K562 (cell line): Measurements from ENCODE around the gene ENTR1. TPM values are rescaled to one million over a fixed set of nuclear protein-coding genes. Genes with fewer than 3 reads are reported as not detected.
A peak's percentile ranks its signal among the peaks of the same experiment; 100 is the strongest.

ENCODE experiments used
- ATAC-seq: fragments of 200-7000 bp; cut with Tn5 transposase; 3 replicates; pipeline ENCODE4 v1.9.1; 2020; ENCODE audit warnings: moderate library complexity
- BruUV-seq: library from RNA; stranded (reverse); fragments of 400-500 nt; replicated peaks from 2 replicates; lab custom pipeline; 2021; lab: Mats Ljungman, UMichigan
- CTCF ChIA-PET: fragments of 300-600 bp; formaldehyde crosslinking; extraction: SDS; loops from one replicate; lab custom pipeline; 2021; ENCODE audit warnings: low intra/inter-chr PET ratio; lab: Yijun Ruan, JAX
- POLR2A ChIA-PET: fragments of 300-600, 350-650 bp; sonication (Branson Sonifier 250); formaldehyde crosslinking; extraction: SDS; loops from one replicate; lab custom pipeline; 2021; ENCODE audit warnings: antibody characterized with exemption, inconsistent platforms; lab: Yijun Ruan, JAX
- DNase-seq, 4 experiments: peaks; one replicate each; pipeline versions ENCODE4 v3.0.0 to v3.0.0-alpha.2; 2011 to 2018; ENCODE audit warnings: low spot score in 3 of 4, mixed read lengths in 3 of 4; ENCODE audit errors: extremely low read depth in 1 of 4
- FAIRE-seq: peaks from 2 replicates; lab custom pipeline; 2011; peaks lifted over from hg19 to GRCh38; lab: Jason Lieb, UNC
- H2AFZ ChIP-seq: 2 replicates; pipeline ENCODE4 v1.6.0; 2011; ENCODE audit warnings: low read depth, low read length, control low read depth, inconsistent platforms
- H3K27ac ChIP-seq: fragments of 200-600 bp; 3 replicates; pipeline ENCODE4 v1.8.0; 2011; ENCODE audit warnings: low read depth, mild to moderate bottlenecking, control low read depth, inconsistent platforms, low read length, moderate library complexity, mixed read lengths; ENCODE audit errors: extremely low read depth
- H3K27me3 ChIP-seq, 2 experiments: fragments of 300-600 bp in 1 of 2; 2 replicates in 1 of 2; 3 replicates in 1 of 2; pipeline versions ENCODE4 v1.6.0 to v1.8.0; 2011; ENCODE audit warnings: inconsistent platforms in 2 of 2, low read length in 2 of 2, mild to moderate bottlenecking in 1 of 2, mixed read lengths in 1 of 2, moderate library complexity in 1 of 2; ENCODE audit not compliant: control insufficient read depth in 2 of 2, insufficient read depth in 2 of 2
- H3K36me3 ChIP-seq: fragments of 300-600 bp; 3 replicates; pipeline ENCODE4 v1.8.0; 2011; ENCODE audit warnings: mild to moderate bottlenecking, low read length, inconsistent platforms; ENCODE audit not compliant: control insufficient read depth, insufficient read depth
- H3K4me1 ChIP-seq, 2 experiments: fragments of 200-600 bp in 1 of 2; replicated peaks in 1 of 2; 2 replicates in 1 of 2; 3 replicates in 1 of 2; pipeline versions ENCODE4 v1.5.1 to v1.8.0; 2011; ENCODE audit warnings: inconsistent platforms in 2 of 2, low read length in 2 of 2, mild to moderate bottlenecking in 1 of 2, mixed read lengths in 1 of 2, moderate library complexity in 1 of 2; ENCODE audit not compliant: control insufficient read depth in 2 of 2, insufficient read depth in 2 of 2
- H3K4me2 ChIP-seq: 2 replicates; pipeline ENCODE4 v1.6.1; 2011; ENCODE audit warnings: low read length, control low read depth, inconsistent platforms, mixed read lengths; ENCODE audit not compliant: insufficient read depth
- H3K4me3 ChIP-seq: fragments of 200-600 bp; sonication (generic), shearing (Covaris generic); 2 replicates; pipeline ENCODE4 v1.5.1; 2016; ENCODE audit warnings: control low read depth, inconsistent platforms
- H3K79me2 ChIP-seq: fragments of 200-600 bp; 3 replicates; pipeline ENCODE4 v1.8.0; 2011; ENCODE audit warnings: low read length, inconsistent platforms; ENCODE audit not compliant: control insufficient read depth, insufficient read depth
- H3K9ac ChIP-seq, 2 experiments: 2 replicates each; pipeline versions ENCODE4 v1.6.0 to v1.6.1; 2011; ENCODE audit warnings: low read depth in 2 of 2, low read length in 2 of 2, control low read depth in 1 of 2, inconsistent platforms in 1 of 2, mild to moderate bottlenecking in 1 of 2, mixed read lengths in 1 of 2; ENCODE audit not compliant: insufficient read depth in 1 of 2
- H3K9me1 ChIP-seq: one replicate; pipeline ENCODE4 v1.6.0; 2011; ENCODE audit warnings: inconsistent platforms, mild to moderate bottlenecking, low read length, moderate library complexity; ENCODE audit not compliant: control insufficient read depth, insufficient read depth
- H3K9me3 ChIP-seq: replicated peaks from 2 replicates; pipeline ENCODE4 v1.5.1; 2011; ENCODE audit warnings: low read depth, low read length, inconsistent platforms; ENCODE audit not compliant: control insufficient read depth, insufficient read depth
- H4K20me1 ChIP-seq: replicated peaks from 2 replicates; pipeline ENCODE4 v1.6.1; 2011; ENCODE audit warnings: low read length, inconsistent platforms, mixed read lengths; ENCODE audit not compliant: control insufficient read depth, insufficient read depth
- MYC ChIP-seq, 2 experiments: fragments of 250-450 bp in 1 of 2; sonication (Bioruptor Pico) in 1 of 2; IDR thresholded peaks; 2 replicates each; pipeline versions ENCODE4 v1.5.1 to v1.6.1; 2012 to 2021; ENCODE audit warnings: low read depth in 2 of 2, borderline replicate concordance in 1 of 2, improper control_type of control experiment in 1 of 2, low read length in 1 of 2, mild to moderate bottlenecking in 1 of 2, moderate library complexity in 1 of 2
- POLR2G ChIP-seq: fragments of 200-400 bp; formaldehyde crosslinking; IDR thresholded peaks from 2 replicates; pipeline ENCODE4 v1.6.1; 2017; ENCODE audit warnings: low read depth, mild to moderate bottlenecking, antibody characterized with exemption, low read length, moderate library complexity
- STAT6 ChIP-seq: sonication (generic); formaldehyde crosslinking; IDR thresholded peaks from 2 replicates; pipeline ENCODE4 v1.8.1; 2023; ENCODE audit warnings: mild to moderate bottlenecking, missing genetic modification reagents
- SUPT5H ChIP-seq: fragments of 450-650 bp; IDR thresholded peaks from 2 replicates; pipeline ENCODE4 v1.6.1; 2016
- ZNF384 ChIP-seq: IDR thresholded peaks from 2 replicates; pipeline ENCODE4 v1.6.1; 2012; ENCODE audit warnings: low read depth, low read length, improper control_type of control experiment
- ZSCAN32 ChIP-seq: fragments of 450-650 bp; formaldehyde crosslinking; IDR thresholded peaks from 2 replicates; pipeline ENCODE4 v1.4.0; 2020; ENCODE audit warnings: mild to moderate bottlenecking, moderate library complexity
- WGBS: fragments of 100-300 bp; shearing (Covaris generic); methylation state at CpG from one replicate; pipeline ENCODE4 v1.1.6; 2016; ENCODE audit warnings: low coverage, mixed read lengths; ENCODE audit not compliant: insufficient coverage; ENCODE audit errors: missing lambda C conversion rate; 5-methylcytosine and 5-hydroxymethylcytosine counted together
- in situ Hi-C: fragments of 300-500 bp; cut with MboI; formaldehyde crosslinking; loops from 4 replicates; pipeline ENCODE4 v1.15.0; 2018; ENCODE audit warnings: inconsistent platforms, mixed read lengths
- intact Hi-C: fragments of 100-400 bp; cut with micrococcal nuclease; formaldehyde crosslinking; loops from 2 replicates; pipeline ENCODE4 v1.14.2; 2022
- polyA plus RNA-seq, 8 experiments: library from polyadenylated mRNA; depleted of rRNA in 4 of 8; stranded (reverse) in 5 of 8; unstranded in 3 of 8; fragments of >200 nt; fragmentation: Nextera tagmentation in 2 of 8; fragmentation: Illumina TruSeq in 1 of 8; extraction: Ambion mirVana in 2 of 8; extraction: Trizol in 1 of 8; gene quantifications; 2 replicates each; pipeline versions ENCODE4 v1.2.1 to v1.2.3, GENCODE V29; 2011 to 2014; ENCODE audit warnings: inconsistent platforms in 1 of 8, missing spikeins in 1 of 8
- total RNA-seq, 7 experiments: library from RNA; depleted of rRNA in 6 of 7; stranded (reverse); fragments of >200 nt in 6 of 7; fragmentation: Illumina TruSeq in 2 of 7; extraction: Trizol in 2 of 7; gene quantifications; 2 replicates each; pipeline versions ENCODE4 v1.2.1 to v1.2.3, GENCODE V29; 2011 to 2021; ENCODE audit warnings: low replicate concordance in 1 of 7

Gene ENTR1
- total and polyA plus RNA-seq, 9 of the 15 experiments (the other 6 are each of a cell fraction or from before 2014, with no cell fraction given), result 6.7 to 106 (median 72.6) TPM

DNA sequence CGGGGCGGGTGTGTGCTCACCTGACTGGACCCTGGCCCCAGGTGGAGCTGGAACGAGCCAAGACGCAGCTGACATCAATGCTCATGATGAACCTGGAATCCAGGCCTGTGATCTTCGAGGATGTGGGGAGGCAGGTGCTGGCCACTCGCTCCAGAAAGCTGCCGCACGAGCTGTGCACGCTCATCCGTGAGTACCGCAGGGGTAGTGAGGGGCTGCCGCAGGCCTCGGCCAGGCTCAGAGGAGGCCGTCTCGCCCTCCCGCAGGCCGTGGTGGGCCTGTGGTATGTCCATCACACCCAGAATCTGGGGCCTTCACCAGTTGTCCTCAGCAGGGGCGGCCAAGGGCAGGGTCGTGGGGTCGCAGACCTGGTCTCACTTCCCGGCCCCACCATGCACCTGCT, 11.4 kb upstream of the ENTR1 start (continued):
- TF ChIP-seq SUPT5H, result 0 out of 2 replicates have a peak, but pooled peaks have one; percentile 20
- TF ChIP-seq MYC (IDR thresholded peaks at IDR 0.05; ENCODE audit: low read depth, low read length), result no peak
- no peak for TF ChIP-seq MYC (CRISPR knock-in tag; IDR thresholded peaks at IDR 0.05; ENCODE audit: borderline replicate concordance, low read depth)
- no peak for TF ChIP-seq STAT6
- TF ChIP-seq ZNF384, result no peak

- peaks cover 96% of the 10 kb centered on the region for H3K36me3 ChIP-seq
- in situ Hi-C loops, result no loop called here
- no peak overlapping the region for H3K4me2 ChIP-seq
- no peak for TF ChIP-seq ZSCAN32 (CRISPR knock-in tag)
- TF ChIP-seq POLR2G, result 0 out of 2 replicates have a peak, but pooled peaks have one; percentile 24
- no peak overlapping the region for H3K4me3 ChIP-seq
- ATAC-seq (no peak), DNase-seq (no peak), FAIRE-seq (no peak)
- H3K9ac ChIP-seq, result no peak overlapping the region
- peaks cover 0 to 15% of the 10 kb centered on the region in 2 experiments; a peak in 2 of 5 replicates for H3K4me1 ChIP-seq
- BruUV-seq, result no TSS peak
- H3K79me2 ChIP-seq, result peaks cover 6% of the 10 kb centered on the region; the same call in 2 of the 3 replicates
- no peaks in the 10 kb centered on the region for H3K27me3 ChIP-seq
- no peaks in the 10 kb centered on the region for H4K20me1 ChIP-seq
- CTCF ChIA-PET, result no interaction called here
- intact Hi-C loops, result no loop called here
- POLR2A ChIA-PET, result interaction anchor here (0.8 to 1.6 kb wide), 4 partner anchors 8 to 34 kb away, joined by 3 to 6 read pairs (median 4); no protein-coding TSS in a partner anchor
- 96% methylated on average over 11 of the region's 12 CpGs for WGBS
- no peaks in the 10 kb centered on the region for H3K9me1 ChIP-seq
- H2AFZ ChIP-seq, result no peak overlapping the region
- H3K27ac ChIP-seq, result no peak overlapping the region
- H3K9me3 ChIP-seq, result no peaks in the 10 kb centered on the region; the same call in 1 of the 2 replicates
Measured at GRCh38 chr9:136419092-136419420, 8.6 kb upstream of the ENTR1 start.
